ES-I3 (cell line): ENCODE results near the gene SNX27.

Experiments
- H3K36me3 ChIP-seq: 2 replicates; pipeline ENCODE4 v1.6.1; 2013; ENCODE audit warnings: mild to moderate bottlenecking, low read length, control low read depth, moderate library complexity; ENCODE audit not compliant: insufficient read depth
- H3K4me1 ChIP-seq: 2 replicates; pipeline ENCODE4 v1.6.1; 2013; ENCODE audit warnings: mild to moderate bottlenecking, control low read depth, low read length; ENCODE audit not compliant: insufficient read depth
- H3K9ac ChIP-seq: 2 replicates; pipeline ENCODE4 v1.6.1; 2013; ENCODE audit warnings: low read depth, mild to moderate bottlenecking, low read length, moderate library complexity
- H3K9me3 ChIP-seq: 2 replicates; pipeline ENCODE4 v1.6.1; 2013; ENCODE audit warnings: mild to moderate bottlenecking, low read length, moderate library complexity; ENCODE audit not compliant: control insufficient read depth, insufficient read depth

SNX27 gene

GRCh38 chr1:151686561-151686960 is 74.7 kb downstream of the SNX27 start:
- H3K4me1 ChIP-seq: no peaks in the 10 kb centered on the region
- no peaks in the 10 kb centered on the region; the same call in 1 of the 2 replicates for H3K9me3 ChIP-seq
- no peak overlapping the region for H3K9ac ChIP-seq
- H3K36me3 ChIP-seq: no peaks in the 10 kb centered on the region

- no peak overlapping the region for H3K9ac ChIP-seq
- H3K36me3 ChIP-seq: 0 out of 2 replicates have a peak, but pooled peaks cover 6% of the 10 kb centered on the region
- H3K4me1 ChIP-seq: no peaks in the 10 kb centered on the region
- no peaks in the 10 kb centered on the region; the same call in 1 of the 2 replicates for H3K9me3 ChIP-seq
Measured at GRCh38 chr1:151689494-151689893, 77.6 kb downstream of the SNX27 start.

- peaks cover 6% of the 10 kb centered on the region; the same call in 1 of the 2 replicates for H3K36me3 ChIP-seq
- H3K9ac ChIP-seq: no peak overlapping the region
- H3K9me3 ChIP-seq: no peaks in the 10 kb centered on the region
- no peaks in the 10 kb centered on the region for H3K4me1 ChIP-seq
Measured at GRCh38 chr1:151692226-151692625, 80.4 kb downstream of the SNX27 start.

GRCh38 chr1:151693057-151693651 is 81.3 kb downstream of the SNX27 start:
- Histone ChIP-seq H3K4me1 (no peaks in the 10 kb centered on the region), H3K36me3 (peaks cover 9% of the 10 kb centered on the region; the same call in 1 of the 2 replicates), H3K9ac (no peak overlapping the region), H3K9me3 (no peaks in the 10 kb centered on the region)

GRCh38 chr1:151701515-151701914 is 89.7 kb downstream of the SNX27 start:
- H3K4me1 ChIP-seq: no peaks in the 10 kb centered on the region
- H3K9me3 ChIP-seq: no peaks in the 10 kb centered on the region
- H3K9ac ChIP-seq: no peak overlapping the region
- peaks cover 12% of the 10 kb centered on the region; the same call in 1 of the 2 replicates for H3K36me3 ChIP-seq

GRCh38 chr1:151702936-151703335 is 91.1 kb downstream of the SNX27 start:
- Histone ChIP-seq H3K9me3 (no peaks in the 10 kb centered on the region), H3K36me3 (peaks cover 10% of the 10 kb centered on the region; the same call in 1 of the 2 replicates), H3K9ac (no peak overlapping the region), H3K4me1 (no peaks in the 10 kb centered on the region)

- H3K36me3 ChIP-seq: peaks cover 10% of the 10 kb centered on the region; the same call in 1 of the 2 replicates
- H3K9ac ChIP-seq: no peak overlapping the region
- H3K9me3 ChIP-seq: no peaks in the 10 kb centered on the region
- H3K4me1 ChIP-seq: no peaks in the 10 kb centered on the region
Measured at GRCh38 chr1:151703813-151704212, 92.0 kb downstream of the SNX27 start.

- Histone ChIP-seq H3K9ac (no peak overlapping the region), H3K36me3 (peaks cover 9% of the 10 kb centered on the region; the same call in 1 of the 2 replicates), H3K4me1 (no peaks in the 10 kb centered on the region)
Measured at GRCh38 chr1:151704246-151704645, 92.4 kb downstream of the SNX27 start.

GRCh38 chr1:151705146-151705545 is 93.3 kb downstream of the SNX27 start:
- Histone ChIP-seq H3K36me3 (peaks cover 4% of the 10 kb centered on the region; the same call in 1 of the 2 replicates), H3K9me3 (no peaks in the 10 kb centered on the region), H3K9ac (no peak overlapping the region), H3K4me1 (no peaks in the 10 kb centered on the region)

More at GRCh38 chr1:151704246-151704645, 92.4 kb downstream of the SNX27 start:
- H3K9me3 ChIP-seq: no peaks in the 10 kb centered on the region

GRCh38 chr1:151705753-151706463 is 94.1 kb downstream of the SNX27 start:
- no peaks in the 10 kb centered on the region for H3K4me1 ChIP-seq
- no peaks in the 10 kb centered on the region for H3K9me3 ChIP-seq
- no peak overlapping the region for H3K9ac ChIP-seq
- H3K36me3 ChIP-seq: peaks cover 2% of the 10 kb centered on the region; the same call in 1 of the 2 replicates

- no peaks in the 10 kb centered on the region for H3K4me1 ChIP-seq
- no peak overlapping the region for H3K9ac ChIP-seq
- H3K9me3 ChIP-seq: no peaks in the 10 kb centered on the region
- H3K36me3 ChIP-seq: no peaks in the 10 kb centered on the region
Measured at GRCh38 chr1:151706464-151707415, 94.9 kb downstream of the SNX27 start.

GRCh38 chr1:151707541-151708065 is 95.8 kb downstream of the SNX27 start:
- no peaks in the 10 kb centered on the region for H3K36me3 ChIP-seq
- no peaks in the 10 kb centered on the region for H3K4me1 ChIP-seq
- H3K9me3 ChIP-seq: no peaks in the 10 kb centered on the region
- H3K9ac ChIP-seq: no peak overlapping the region

- Histone ChIP-seq H3K9me3 (no peaks in the 10 kb centered on the region), H3K36me3 (no peaks in the 10 kb centered on the region), H3K4me1 (no peaks in the 10 kb centered on the region), H3K9ac (no peak overlapping the region)
Measured at GRCh38 chr1:151708891-151709290, 97.0 kb downstream of the SNX27 start.
